Retinal pigment epithelial cell (primary cell): ENCODE measurements around the gene KDM1A.

Experiments used
- DNase-seq: peaks from one replicate; pipeline ENCODE4 v3.0.0-alpha.2; 2010; ENCODE audit warnings: low read depth
- H3K4me3 ChIP-seq: 2 replicates; pipeline ENCODE4 v1.5.1; 2011; ENCODE audit warnings: mild to moderate bottlenecking, low read length, control low read depth, moderate library complexity
- TF ChIP-seq, protein P1 (sequence below): conservative IDR thresholded peaks from 2 replicates; pipeline ENCODE4 v1.5.1; 2011; ENCODE audit warnings: low read depth, low read length, control low read depth, inconsistent platforms

The KDM1A gene

DNA sequence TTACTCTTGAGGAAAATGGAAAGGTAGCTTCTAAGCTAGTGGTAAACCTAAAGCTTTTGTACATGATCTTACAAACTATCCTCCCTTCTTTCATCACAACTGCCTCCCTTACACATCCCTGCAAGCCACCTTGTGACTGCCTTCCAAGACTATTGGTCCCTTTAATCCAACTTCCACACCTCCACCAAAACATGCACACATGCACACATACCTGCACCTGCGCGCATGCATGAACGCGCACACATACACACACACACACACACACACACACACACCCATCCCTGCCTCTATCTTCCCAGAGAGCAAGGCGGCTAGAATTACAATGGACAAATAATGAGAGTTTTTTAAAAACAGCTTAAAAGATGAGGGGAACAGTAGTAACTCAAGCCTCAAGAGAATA, 91.1 kb downstream of the KDM1A start:
- TF ChIP-seq, protein P1, sequence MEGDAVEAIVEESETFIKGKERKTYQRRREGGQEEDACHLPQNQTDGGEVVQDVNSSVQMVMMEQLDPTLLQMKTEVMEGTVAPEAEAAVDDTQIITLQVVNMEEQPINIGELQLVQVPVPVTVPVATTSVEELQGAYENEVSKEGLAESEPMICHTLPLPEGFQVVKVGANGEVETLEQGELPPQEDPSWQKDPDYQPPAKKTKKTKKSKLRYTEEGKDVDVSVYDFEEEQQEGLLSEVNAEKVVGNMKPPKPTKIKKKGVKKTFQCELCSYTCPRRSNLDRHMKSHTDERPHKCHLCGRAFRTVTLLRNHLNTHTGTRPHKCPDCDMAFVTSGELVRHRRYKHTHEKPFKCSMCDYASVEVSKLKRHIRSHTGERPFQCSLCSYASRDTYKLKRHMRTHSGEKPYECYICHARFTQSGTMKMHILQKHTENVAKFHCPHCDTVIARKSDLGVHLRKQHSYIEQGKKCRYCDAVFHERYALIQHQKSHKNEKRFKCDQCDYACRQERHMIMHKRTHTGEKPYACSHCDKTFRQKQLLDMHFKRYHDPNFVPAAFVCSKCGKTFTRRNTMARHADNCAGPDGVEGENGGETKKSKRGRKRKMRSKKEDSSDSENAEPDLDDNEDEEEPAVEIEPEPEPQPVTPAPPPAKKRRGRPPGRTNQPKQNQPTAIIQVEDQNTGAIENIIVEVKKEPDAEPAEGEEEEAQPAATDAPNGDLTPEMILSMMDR, result no peak
- H3K4me3 ChIP-seq, result no peak overlapping the region
- no peak for DNase-seq

DNA sequence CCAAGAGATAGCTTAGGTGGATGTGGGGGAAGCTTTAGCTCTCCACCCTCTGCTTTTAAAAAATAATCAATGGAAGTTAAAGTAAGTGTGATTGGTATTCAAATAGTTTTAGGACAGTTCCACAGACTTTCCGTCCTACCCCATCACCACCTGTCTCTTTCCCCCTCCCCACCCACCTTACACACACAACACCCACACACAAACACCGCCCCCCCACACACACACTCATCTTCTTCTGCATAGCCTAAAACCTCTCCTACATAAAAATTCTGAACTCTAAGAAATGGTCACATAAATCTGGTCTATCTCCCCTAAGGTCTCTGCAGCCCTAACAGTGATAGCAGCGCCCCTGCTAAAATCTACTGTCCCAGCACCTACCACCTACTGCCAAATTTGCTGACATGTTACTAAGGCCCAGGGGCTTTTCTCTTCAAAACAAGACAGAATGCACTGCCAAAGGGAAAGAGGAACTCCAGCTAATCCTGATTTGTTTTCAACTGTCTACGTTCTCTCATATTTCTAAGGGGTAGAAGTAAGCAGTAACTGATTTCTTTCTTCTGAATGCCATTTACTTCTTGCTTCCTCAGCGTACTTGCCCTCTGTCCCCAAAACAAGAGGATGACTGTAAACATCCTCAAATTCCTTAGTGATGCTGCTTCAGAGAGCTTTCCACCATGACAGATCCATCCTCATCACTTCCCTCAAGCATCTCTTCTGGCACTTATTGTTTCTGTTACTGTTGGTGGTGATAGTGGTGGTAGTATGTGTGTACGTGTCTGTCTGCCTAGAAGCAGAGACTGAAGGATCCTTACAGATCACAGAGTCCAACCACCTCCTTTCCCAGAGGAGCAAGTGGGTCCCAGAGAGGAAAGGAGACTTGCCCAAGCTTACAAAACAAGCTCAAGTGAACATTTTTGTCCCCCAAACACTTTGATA, 92.6 kb downstream of the KDM1A start:
- H3K4me3 ChIP-seq, result no peak overlapping the region
- TF ChIP-seq, protein P1, result no peak
- no peak for DNase-seq

DNA sequence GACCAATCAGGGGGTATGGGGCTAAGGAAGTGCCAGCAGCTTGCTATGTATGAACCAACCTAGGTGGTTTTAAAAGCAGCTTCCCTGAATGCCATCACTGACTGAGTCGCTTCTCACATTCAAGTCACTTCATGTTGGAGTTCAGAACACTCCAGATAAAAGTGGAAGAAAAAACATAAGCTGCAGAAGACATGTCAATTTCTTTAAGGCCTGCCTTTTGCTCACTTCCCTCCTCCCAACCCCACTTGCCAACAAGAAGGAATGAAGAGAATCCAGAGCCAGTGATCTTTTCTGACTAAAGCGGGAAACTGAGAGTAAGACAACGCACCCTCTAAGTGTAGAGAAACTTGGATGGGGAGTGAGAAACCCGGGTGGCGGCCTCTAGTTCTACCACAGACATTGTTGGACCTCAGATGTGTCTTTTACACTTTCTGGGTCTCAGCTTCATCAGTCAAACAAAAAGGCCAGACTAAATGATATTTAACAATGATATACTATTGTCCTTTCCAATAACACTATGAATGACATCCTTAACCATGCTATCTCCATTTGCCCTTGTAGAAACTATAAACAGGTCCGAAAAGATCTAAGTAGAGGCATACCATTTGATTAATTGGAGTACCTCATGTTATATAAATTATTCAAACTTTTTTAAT, 95.3 kb downstream of the KDM1A start:
- H3K4me3 ChIP-seq, result no peak overlapping the region
- no peak for DNase-seq
- TF ChIP-seq, protein P1, result no peak

DNA sequence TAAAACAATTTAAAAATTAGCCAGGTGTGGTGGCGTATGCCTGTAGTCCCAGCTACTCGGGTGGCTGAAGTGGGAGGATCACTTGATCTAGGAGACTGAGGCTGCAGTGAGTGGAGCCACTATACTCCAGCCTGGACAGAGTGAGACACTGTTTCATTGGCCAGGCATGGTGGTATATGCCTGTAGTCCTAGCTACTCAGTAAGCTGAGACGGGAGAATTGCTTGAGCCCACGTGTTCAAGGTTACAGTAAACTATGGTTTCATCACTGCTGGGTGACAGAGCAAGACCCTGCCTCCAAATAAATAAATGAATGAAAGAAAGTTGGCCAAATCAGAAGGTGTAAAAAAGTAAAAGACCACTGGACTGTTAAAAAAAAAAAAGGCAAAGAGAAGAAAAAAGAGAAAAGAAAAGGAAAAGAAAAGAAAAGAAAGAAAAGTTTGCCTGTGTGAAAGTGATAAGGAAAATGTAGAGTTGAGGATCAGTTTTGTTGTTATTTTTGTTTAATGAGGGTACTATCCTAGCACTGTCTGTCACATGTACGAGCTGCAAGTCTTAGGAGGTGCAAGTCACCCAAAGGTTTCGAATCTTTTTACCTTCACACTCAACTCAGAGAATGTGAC, 97.1 kb downstream of the KDM1A start:
- no peak overlapping the region for H3K4me3 ChIP-seq

DNA sequence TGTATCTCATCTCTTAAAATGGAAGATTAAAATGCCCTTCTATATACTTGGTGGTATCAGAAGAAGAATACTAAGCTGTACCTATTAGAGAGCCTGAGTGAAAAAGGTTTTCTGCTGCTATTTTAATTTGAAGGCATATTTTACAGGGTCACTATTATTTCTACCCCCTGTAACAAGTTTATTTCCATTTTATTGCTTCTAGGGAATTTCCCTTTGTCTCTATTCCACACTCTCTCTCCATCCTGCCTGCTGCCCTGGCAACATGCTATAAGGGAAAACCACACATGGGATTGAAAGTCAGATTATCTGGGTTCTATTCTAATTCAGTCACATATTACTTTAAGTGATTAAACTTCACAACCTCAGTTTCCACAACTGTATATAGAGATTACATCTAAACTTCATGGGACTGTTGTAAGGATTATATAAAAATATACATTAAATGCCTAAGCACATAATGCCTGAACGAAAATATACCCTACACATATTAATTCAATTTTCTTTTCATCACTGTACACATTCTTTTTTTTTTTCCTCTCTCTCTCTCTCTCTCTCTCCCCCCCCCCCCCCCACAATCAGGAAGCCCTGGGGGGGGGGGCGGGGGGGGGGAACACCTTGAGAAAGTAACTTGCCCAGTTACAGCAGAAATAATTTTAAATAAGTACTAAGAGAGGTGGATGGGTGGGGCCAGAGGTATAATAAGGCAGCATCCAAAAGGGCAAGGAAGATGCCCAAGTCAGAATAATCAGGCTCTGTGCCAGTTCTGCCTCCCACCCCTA, 97.8 kb downstream of the KDM1A start:
- TF ChIP-seq, protein P1, result no peak
- DNase-seq, result no peak

More for the DNA sequence above, 97.1 kb downstream of the KDM1A start:
- no peak for DNase-seq
- TF ChIP-seq, protein P1, result no peak

DNA sequence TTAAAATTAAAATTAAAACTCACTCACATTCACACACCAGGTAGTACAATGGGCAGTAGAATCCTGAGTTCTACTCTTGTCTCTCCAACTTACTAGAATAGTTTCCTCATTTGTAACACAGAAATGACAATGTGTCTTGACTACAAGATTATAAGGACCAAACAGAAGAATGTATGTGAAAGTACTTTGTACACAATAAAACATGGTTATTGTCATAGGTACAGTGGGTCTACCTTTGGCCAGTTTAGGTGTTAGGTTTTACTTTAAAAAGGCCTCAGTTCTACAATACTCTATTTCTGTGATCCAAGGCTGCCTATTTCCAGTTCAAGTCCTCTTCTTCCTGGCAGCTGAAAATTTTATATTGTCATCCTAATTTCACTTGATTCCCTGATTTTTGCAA, 99.1 kb downstream of the KDM1A start:
- DNase-seq, result no peak
- TF ChIP-seq, protein P1, result no peak

More for the DNA sequence above, 97.8 kb downstream of the KDM1A start:
- H3K4me3 ChIP-seq, result no peak overlapping the region

More for the DNA sequence above, 99.1 kb downstream of the KDM1A start:
- H3K4me3 ChIP-seq, result no peak overlapping the region
